ENCODE measurements around the gene CST6. TPM values are rescaled to one million over a fixed set of nuclear protein-coding genes. Genes with fewer than 3 reads are reported as not detected.

The CST6 gene
- total RNA-seq, 1 experiment from 2014 or later = not detected

DNA sequence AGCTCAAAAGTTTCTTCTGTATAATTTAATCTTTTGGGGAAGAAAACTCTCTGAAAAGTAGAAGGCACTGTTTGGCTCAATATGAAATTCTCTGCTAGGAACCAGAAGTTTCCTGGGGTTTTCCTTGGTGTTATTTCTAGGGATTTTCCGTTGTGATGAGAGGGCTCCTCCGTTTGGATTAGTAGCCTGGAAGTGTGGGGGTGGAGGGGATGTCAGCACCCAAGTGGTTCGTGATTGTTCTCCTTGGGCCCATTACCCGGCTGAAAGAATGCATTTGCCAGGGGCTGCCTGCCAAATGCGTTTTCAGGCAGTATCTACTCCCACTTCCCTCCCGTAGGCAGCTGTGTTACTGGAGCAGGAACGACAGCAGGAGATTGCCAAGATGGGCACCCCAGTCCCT lies 44.7 kb downstream of the CST6 start:
- Mint-ChIP-seq H3K36me3 (ENCODE audit: insufficient read depth, unreplicated experiment) (peaks cover 81% of the 10 kb centered on the region), H3K4me1 (ENCODE audit: insufficient read depth, unreplicated experiment) (peaks cover 1% of the 10 kb centered on the region), H3K27ac (ENCODE audit: low read depth, unreplicated experiment) (no peak overlapping the region), H3K9me3 (ENCODE audit: unreplicated experiment) (no peaks in the 10 kb centered on the region), H3K4me3 (ENCODE audit: unreplicated experiment) (no peak overlapping the region), H3K27me3 (ENCODE audit: insufficient read depth, unreplicated experiment) (no peaks in the 10 kb centered on the region)
- intact Hi-C loops (cut with micrococcal nuclease) = loop anchor here (10.0 kb wide), 1 partner anchor 52 kb away; the partner anchor contains the start of genes BANF1 and EIF1AD
- BruUV-seq (replicated peaks) = no TSS peak
- no peak for DNase-seq (ENCODE audit: unreplicated experiment)
- TF ChIP-seq, protein P1, sequence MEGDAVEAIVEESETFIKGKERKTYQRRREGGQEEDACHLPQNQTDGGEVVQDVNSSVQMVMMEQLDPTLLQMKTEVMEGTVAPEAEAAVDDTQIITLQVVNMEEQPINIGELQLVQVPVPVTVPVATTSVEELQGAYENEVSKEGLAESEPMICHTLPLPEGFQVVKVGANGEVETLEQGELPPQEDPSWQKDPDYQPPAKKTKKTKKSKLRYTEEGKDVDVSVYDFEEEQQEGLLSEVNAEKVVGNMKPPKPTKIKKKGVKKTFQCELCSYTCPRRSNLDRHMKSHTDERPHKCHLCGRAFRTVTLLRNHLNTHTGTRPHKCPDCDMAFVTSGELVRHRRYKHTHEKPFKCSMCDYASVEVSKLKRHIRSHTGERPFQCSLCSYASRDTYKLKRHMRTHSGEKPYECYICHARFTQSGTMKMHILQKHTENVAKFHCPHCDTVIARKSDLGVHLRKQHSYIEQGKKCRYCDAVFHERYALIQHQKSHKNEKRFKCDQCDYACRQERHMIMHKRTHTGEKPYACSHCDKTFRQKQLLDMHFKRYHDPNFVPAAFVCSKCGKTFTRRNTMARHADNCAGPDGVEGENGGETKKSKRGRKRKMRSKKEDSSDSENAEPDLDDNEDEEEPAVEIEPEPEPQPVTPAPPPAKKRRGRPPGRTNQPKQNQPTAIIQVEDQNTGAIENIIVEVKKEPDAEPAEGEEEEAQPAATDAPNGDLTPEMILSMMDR (IDR thresholded peaks at IDR 0.05; ENCODE audit: unreplicated experiment) = no peak
- CTCF ChIA-PET = interaction anchor here (0.5 to 6.1 kb wide), 5 partner anchors 9 to 343 kb away, joined by 3 to 75 read pairs (median 4); no protein-coding TSS in a partner anchor
- POLR2A ChIA-PET = interaction anchor here (6.5 kb wide), 1 partner anchor 13 kb away, joined by 69 read pairs; the partner anchor contains the start of gene PACS1

DNA sequence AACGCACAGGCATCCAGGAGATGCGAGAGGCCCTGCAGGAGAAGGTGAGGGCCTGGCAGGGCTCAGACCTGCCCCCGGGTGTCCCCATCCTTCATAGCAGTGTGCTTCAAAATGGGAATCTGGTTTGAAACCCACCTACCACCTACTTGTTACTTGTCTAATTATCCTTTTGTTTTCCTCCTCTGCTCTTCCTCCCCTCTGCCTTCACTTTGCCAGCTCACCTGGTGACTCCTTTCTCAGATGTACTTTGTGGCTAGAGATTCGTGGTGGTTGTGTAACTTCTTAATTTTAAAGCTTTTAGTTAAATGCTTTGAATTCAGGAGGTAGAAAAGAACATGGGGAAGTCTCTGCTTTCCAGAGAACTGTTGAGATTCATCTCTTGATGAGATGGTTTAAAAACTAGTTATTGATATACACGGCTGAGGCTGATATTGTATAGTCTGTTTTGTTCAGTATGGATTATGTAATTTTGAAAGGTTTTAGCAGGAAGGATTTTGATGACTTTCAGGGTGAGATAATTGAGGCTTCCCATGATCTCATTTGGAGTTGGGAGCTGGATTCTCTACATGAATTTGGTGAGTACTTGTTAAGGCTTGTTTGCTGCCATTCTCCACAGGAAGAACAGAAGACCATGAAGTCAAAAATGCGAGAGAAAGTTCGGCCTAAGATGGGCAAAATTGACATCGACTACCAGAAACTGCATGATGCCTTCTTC lies 48.3 kb downstream of the CST6 start:
- ChIA-PET CTCF (interaction anchor here (4.4 kb wide), 1 partner anchor 8 kb away, joined by 46 read pairs; no protein-coding TSS in a partner anchor), POLR2A (interaction anchor here (0.5 to 1.8 kb wide), 3 partner anchors 8 to 619 kb away, joined by 4 read pairs; partner anchors contain the start of genes BANF1, EIF1AD and SF3B2)
- Mint-ChIP-seq H3K27ac (ENCODE audit: low read depth, unreplicated experiment) (no peak overlapping the region), H3K4me1 (ENCODE audit: insufficient read depth, unreplicated experiment) (peaks cover 14% of the 10 kb centered on the region), H3K4me3 (ENCODE audit: unreplicated experiment) (no peak overlapping the region), H3K9me3 (ENCODE audit: unreplicated experiment) (no peaks in the 10 kb centered on the region), H3K27me3 (ENCODE audit: insufficient read depth, unreplicated experiment) (no peaks in the 10 kb centered on the region), H3K36me3 (ENCODE audit: insufficient read depth, unreplicated experiment) (peaks cover 96% of the 10 kb centered on the region)
- TF ChIP-seq, protein P1 (IDR thresholded peaks at IDR 0.05; ENCODE audit: unreplicated experiment) = no peak
- intact Hi-C loops (cut with micrococcal nuclease) = loop anchor here (10.0 kb wide), 1 partner anchor 55 kb away; the partner anchor contains the start of genes BANF1 and EIF1AD
- DNase-seq (ENCODE audit: unreplicated experiment) = no peak
- BruUV-seq (replicated peaks) = no TSS peak

DNA sequence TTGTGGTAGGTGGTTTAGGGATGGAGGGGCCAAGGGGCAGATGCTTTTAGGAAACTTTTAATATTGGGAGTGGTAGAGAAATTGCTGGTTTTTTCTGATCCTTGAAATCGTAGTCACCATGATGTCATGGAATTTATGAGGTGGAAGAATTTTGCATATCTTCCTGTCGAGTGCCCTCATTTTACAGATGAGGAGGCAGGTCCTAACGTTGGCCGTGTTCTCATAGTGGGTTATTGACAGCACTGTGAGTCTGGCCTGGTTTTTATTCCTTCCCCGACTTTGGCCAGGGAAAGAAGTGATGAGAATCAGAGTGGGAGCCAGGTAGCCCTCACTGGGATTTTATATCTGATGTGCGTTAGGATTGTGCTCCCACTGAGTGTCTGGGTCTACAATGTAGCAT lies 49.5 kb downstream of the CST6 start:
- Mint-ChIP-seq H3K9me3 (ENCODE audit: unreplicated experiment) (no peaks in the 10 kb centered on the region), H3K27me3 (ENCODE audit: insufficient read depth, unreplicated experiment) (no peaks in the 10 kb centered on the region), H3K4me1 (ENCODE audit: insufficient read depth, unreplicated experiment) (peaks cover 14% of the 10 kb centered on the region), H3K36me3 (ENCODE audit: insufficient read depth, unreplicated experiment) (peaks cover 96% of the 10 kb centered on the region), H3K4me3 (ENCODE audit: unreplicated experiment) (no peak overlapping the region), H3K27ac (ENCODE audit: low read depth, unreplicated experiment) (peak overlapping the region; percentile 32)
- no peak for DNase-seq (ENCODE audit: unreplicated experiment)
- intact Hi-C loops (cut with micrococcal nuclease) = no loop called here
- no TSS peak for BruUV-seq (replicated peaks)
- POLR2A ChIA-PET = interaction anchor here (1.8 kb wide), 2 partner anchors 9 kb away, joined by 4 to 11 read pairs; partner anchors contain the start of gene SF3B2
- TF ChIP-seq, protein P1 (IDR thresholded peaks at IDR 0.05; ENCODE audit: unreplicated experiment) = no peak
- CTCF ChIA-PET = interaction anchor here (4.4 kb wide), 1 partner anchor 7 kb away, joined by 46 read pairs; no protein-coding TSS in a partner anchor

DNA sequence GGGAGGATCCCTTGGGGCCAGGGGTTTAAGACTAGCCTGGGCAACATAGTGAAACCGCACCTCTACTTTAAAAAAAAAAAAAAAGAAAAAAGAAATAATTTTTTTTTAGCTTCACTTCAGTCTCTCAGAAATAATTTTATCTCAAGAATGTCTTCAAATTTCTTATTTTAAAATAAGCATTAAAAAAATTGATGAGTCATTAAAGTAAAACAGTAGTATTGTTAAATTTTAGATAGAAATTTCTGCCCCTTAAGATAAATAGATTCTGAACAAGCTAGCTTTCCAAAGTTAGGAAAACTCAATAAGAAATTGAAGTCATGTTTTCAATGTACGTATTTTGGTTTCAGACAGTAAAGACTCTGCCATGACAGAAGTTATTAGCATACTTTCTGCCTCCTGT lies 50.6 kb downstream of the CST6 start:
- no peak for DNase-seq (ENCODE audit: unreplicated experiment)
- H3K27me3 Mint-ChIP-seq (ENCODE audit: insufficient read depth, unreplicated experiment) = no peaks in the 10 kb centered on the region
- intact Hi-C loops (cut with micrococcal nuclease) = no loop called here
- CTCF ChIA-PET = interaction anchor here (0.6 to 1.6 kb wide), 4 partner anchors 18 to 350 kb away, joined by 3 to 5 read pairs (median 3); partner anchors contain the start of gene KAT5
- TF ChIP-seq, protein P1 (IDR thresholded peaks at IDR 0.05; ENCODE audit: unreplicated experiment) = no peak
- peaks cover 14% of the 10 kb centered on the region for H3K4me1 Mint-ChIP-seq (ENCODE audit: insufficient read depth, unreplicated experiment)
- no peak overlapping the region for H3K4me3 Mint-ChIP-seq (ENCODE audit: unreplicated experiment)
- peaks cover 96% of the 10 kb centered on the region for H3K36me3 Mint-ChIP-seq (ENCODE audit: insufficient read depth, unreplicated experiment)
- POLR2A ChIA-PET = interaction anchor here (1.8 kb wide), 1 partner anchor 10 kb away, joined by 11 read pairs; the partner anchor contains the start of gene SF3B2
- no peaks in the 10 kb centered on the region for H3K9me3 Mint-ChIP-seq (ENCODE audit: unreplicated experiment)
- no TSS peak for BruUV-seq (replicated peaks)
- H3K27ac Mint-ChIP-seq (ENCODE audit: low read depth, unreplicated experiment) = no peak overlapping the region
